ENCODE data around the gene FGD6.

DNA sequence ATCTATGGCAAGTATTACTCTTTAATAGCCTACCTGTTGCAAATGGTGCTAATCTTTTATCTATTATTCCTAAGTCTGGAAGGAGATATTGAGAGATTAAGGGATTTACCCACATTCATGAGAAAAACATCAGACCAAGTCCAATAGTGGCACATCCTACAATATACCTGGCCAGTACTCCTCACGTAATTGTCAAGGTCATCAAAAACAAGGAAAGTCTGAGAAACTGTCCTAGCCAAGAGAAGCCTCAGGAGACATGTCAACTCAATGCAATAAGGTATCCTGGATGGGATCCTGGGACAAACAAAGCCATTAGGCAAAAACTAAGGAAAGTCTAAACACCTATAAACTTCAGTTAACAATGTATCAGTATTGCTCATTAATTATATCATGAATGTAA, 156.3 kb downstream of the FGD6 start:
- TF ChIP-seq, protein P1, sequence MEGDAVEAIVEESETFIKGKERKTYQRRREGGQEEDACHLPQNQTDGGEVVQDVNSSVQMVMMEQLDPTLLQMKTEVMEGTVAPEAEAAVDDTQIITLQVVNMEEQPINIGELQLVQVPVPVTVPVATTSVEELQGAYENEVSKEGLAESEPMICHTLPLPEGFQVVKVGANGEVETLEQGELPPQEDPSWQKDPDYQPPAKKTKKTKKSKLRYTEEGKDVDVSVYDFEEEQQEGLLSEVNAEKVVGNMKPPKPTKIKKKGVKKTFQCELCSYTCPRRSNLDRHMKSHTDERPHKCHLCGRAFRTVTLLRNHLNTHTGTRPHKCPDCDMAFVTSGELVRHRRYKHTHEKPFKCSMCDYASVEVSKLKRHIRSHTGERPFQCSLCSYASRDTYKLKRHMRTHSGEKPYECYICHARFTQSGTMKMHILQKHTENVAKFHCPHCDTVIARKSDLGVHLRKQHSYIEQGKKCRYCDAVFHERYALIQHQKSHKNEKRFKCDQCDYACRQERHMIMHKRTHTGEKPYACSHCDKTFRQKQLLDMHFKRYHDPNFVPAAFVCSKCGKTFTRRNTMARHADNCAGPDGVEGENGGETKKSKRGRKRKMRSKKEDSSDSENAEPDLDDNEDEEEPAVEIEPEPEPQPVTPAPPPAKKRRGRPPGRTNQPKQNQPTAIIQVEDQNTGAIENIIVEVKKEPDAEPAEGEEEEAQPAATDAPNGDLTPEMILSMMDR (IDR thresholded peaks at IDR 0.05): no peak
- no peak for TF ChIP-seq POLR2A (IDR thresholded peaks at IDR 0.05)
